ENCODE measurements around the gene CELF3. TPM values are rescaled to one million over a fixed set of nuclear protein-coding genes. Genes with fewer than 3 reads are reported as not detected.

Gene CELF3
- total RNA-seq, 1 experiment from 2014 or later = not detected

GRCh38 chr1:151708891-151709290 is 7.7 kb downstream of the CELF3 start:
- BruUV-seq (replicated peaks) = no TSS peak
- Histone ChIP-seq H2AFZ (no peak overlapping the region), H3K27me3 (ENCODE audit: insufficient read depth, low read depth) (peaks cover 15% of the 10 kb centered on the region), H3K27ac (no peak overlapping the region), H3K79me2 (ENCODE audit: low read depth) (no peaks in the 10 kb centered on the region), H3K9me3 (ENCODE audit: insufficient read depth, low read depth) (no peaks in the 10 kb centered on the region), H4K20me1 (ENCODE audit: insufficient read depth) (no peaks in the 10 kb centered on the region), H3K9me2 (ENCODE audit: insufficient read depth) (no peaks in the 10 kb centered on the region), H3K4me1 (replicated peaks; ENCODE audit: insufficient read depth) (no peaks in the 10 kb centered on the region), H3K4me3 (no peak overlapping the region), H3F3A (ENCODE audit: insufficient read depth, low read depth) (no peaks in the 10 kb centered on the region), H3K36me3 (ENCODE audit: low read depth) (no peaks in the 10 kb centered on the region), H3K4me2 (no peak overlapping the region)
- intact Hi-C loops (cut with micrococcal nuclease; ENCODE audit: unreplicated experiment) = no loop called here
- no peak for DNase-seq
- ChIA-PET POLR2A (ENCODE audit: unreplicated experiment) (no interaction called here), CTCF (no interaction called here)
- TF ChIP-seq EZH2 (IDR thresholded peaks at IDR 0.05; ENCODE audit: low read depth) (no peak), CTCF (conservative IDR thresholded peaks at IDR 0.05) (no peak)

GRCh38 chr1:151707541-151708065 is 9.0 kb downstream of the CELF3 start:
- Histone ChIP-seq H3K4me1 (replicated peaks; ENCODE audit: insufficient read depth) (no peaks in the 10 kb centered on the region), H3K9me2 (ENCODE audit: insufficient read depth) (no peaks in the 10 kb centered on the region), H2AFZ (no peak overlapping the region), H4K20me1 (ENCODE audit: insufficient read depth) (no peaks in the 10 kb centered on the region), H3F3A (ENCODE audit: insufficient read depth, low read depth) (no peaks in the 10 kb centered on the region), H3K4me2 (no peak overlapping the region), H3K79me2 (ENCODE audit: low read depth) (no peaks in the 10 kb centered on the region), H3K27me3 (ENCODE audit: insufficient read depth, low read depth) (0 out of 2 replicates have a peak, but pooled peaks cover 6% of the 10 kb centered on the region), H3K36me3 (ENCODE audit: low read depth) (no peaks in the 10 kb centered on the region), H3K27ac (no peak overlapping the region), H3K4me3 (no peak overlapping the region), H3K9me3 (ENCODE audit: insufficient read depth, low read depth) (no peaks in the 10 kb centered on the region)
- no peak for DNase-seq
- intact Hi-C loops (cut with micrococcal nuclease; ENCODE audit: unreplicated experiment) = no loop called here
- POLR2A ChIA-PET (ENCODE audit: unreplicated experiment) = no interaction called here
- CTCF ChIA-PET = no interaction called here
- no peak for TF ChIP-seq CTCF (conservative IDR thresholded peaks at IDR 0.05)
- TF ChIP-seq EZH2 (IDR thresholded peaks at IDR 0.05; ENCODE audit: low read depth) = no peak
- no TSS peak for BruUV-seq (replicated peaks)

GRCh38 chr1:151706464-151707415 is 9.9 kb downstream of the CELF3 start:
- no peaks in the 10 kb centered on the region for H3F3A ChIP-seq (ENCODE audit: insufficient read depth, low read depth)
- CTCF ChIA-PET = no interaction called here
- H3K4me2 ChIP-seq = no peak overlapping the region
- H2AFZ ChIP-seq = no peak overlapping the region
- 0 out of 2 replicates have a peak, but pooled peaks cover 6% of the 10 kb centered on the region for H3K27me3 ChIP-seq (ENCODE audit: insufficient read depth, low read depth)
- intact Hi-C loops (cut with micrococcal nuclease; ENCODE audit: unreplicated experiment) = no loop called here
- DNase-seq = no peak
- POLR2A ChIA-PET (ENCODE audit: unreplicated experiment) = no interaction called here
- H4K20me1 ChIP-seq (ENCODE audit: insufficient read depth) = no peaks in the 10 kb centered on the region
- H3K9me3 ChIP-seq (ENCODE audit: insufficient read depth, low read depth) = no peaks in the 10 kb centered on the region
- no TSS peak for BruUV-seq (replicated peaks)
- H3K79me2 ChIP-seq (ENCODE audit: low read depth) = no peaks in the 10 kb centered on the region
- no peak for TF ChIP-seq CTCF (conservative IDR thresholded peaks at IDR 0.05)
- TF ChIP-seq EZH2 (IDR thresholded peaks at IDR 0.05; ENCODE audit: low read depth) = no peak
- H3K4me3 ChIP-seq = no peak overlapping the region
- H3K36me3 ChIP-seq (ENCODE audit: low read depth) = no peaks in the 10 kb centered on the region
- H3K27ac ChIP-seq = no peak overlapping the region
- no peaks in the 10 kb centered on the region for H3K4me1 ChIP-seq (replicated peaks; ENCODE audit: insufficient read depth)
- H3K9me2 ChIP-seq (ENCODE audit: insufficient read depth) = no peaks in the 10 kb centered on the region

Data from PC-9 (cell line).